A673 (cell line): ENCODE results near the gene PAQR4. TPM values are rescaled to one million over a fixed set of nuclear protein-coding genes. Genes with fewer than 3 reads are reported as not detected.

Experiments used
- BruUV-seq: library from RNA; stranded (reverse); fragments of 400-500 nt; replicated peaks from 2 replicates; lab custom pipeline; 2021; lab: Mats Ljungman, UMichigan
- CTCF ChIA-PET: fragments of 300-600 bp; sonication (Branson Sonifier 250); formaldehyde crosslinking; loops from one replicate; lab custom pipeline; 2022; ENCODE audit warnings: antibody characterized with exemption; lab: Charles Lee
- POLR2A ChIA-PET: fragments of 300-600 bp; sonication (Branson Sonifier 250); formaldehyde crosslinking; loops from one replicate; lab custom pipeline; 2022; ENCODE audit warnings: antibody characterized with exemption; ENCODE audit not compliant: low non-redundant PET; lab: Charles Lee
- DNase-seq: peaks from one replicate; pipeline ENCODE4 v3.0.0-alpha.2; 2015; ENCODE audit warnings: low spot score
- H3K27ac ChIP-seq: fragments of 200-600 bp; sonication (generic); 2 replicates; pipeline ENCODE4 v1.5.1; 2016; ENCODE audit warnings: mixed run types, low read depth, mild to moderate bottlenecking, mixed read lengths, antibody characterized with exemption, low read length; ENCODE audit not compliant: poor library complexity, severe bottlenecking
- H3K27me3 ChIP-seq: fragments of 200-600 bp; sonication (generic); replicated peaks from 2 replicates; pipeline ENCODE4 v1.6.1; 2017; ENCODE audit warnings: mixed run types, low read depth, mild to moderate bottlenecking, mixed read lengths, antibody characterized with exemption, low read length; ENCODE audit not compliant: insufficient read depth, poor library complexity
- H3K36me3 ChIP-seq: fragments of 200-600 bp; sonication (generic); 2 replicates; pipeline ENCODE4 v1.6.1; 2016; ENCODE audit warnings: mixed run types, mild to moderate bottlenecking, mixed read lengths, antibody characterized with exemption, low read length; ENCODE audit not compliant: insufficient read depth, poor library complexity, severe bottlenecking
- H3K4me1 ChIP-seq: fragments of 200-600 bp; sonication (generic); 2 replicates; pipeline ENCODE4 v1.6.1; 2017; ENCODE audit warnings: mixed run types, mild to moderate bottlenecking, mixed read lengths, antibody characterized with exemption, low read length; ENCODE audit not compliant: insufficient read depth, poor library complexity, severe bottlenecking
- H3K4me3 ChIP-seq: fragments of 200-600 bp; sonication (generic); 2 replicates; pipeline ENCODE4 v1.5.1; 2016; ENCODE audit warnings: low read depth, mixed run types, mild to moderate bottlenecking, mixed read lengths, low read length; ENCODE audit not compliant: poor library complexity, severe bottlenecking
- H3K9me3 ChIP-seq: fragments of 200-600 bp; sonication (generic); 2 replicates; pipeline ENCODE4 v1.6.1; 2016; ENCODE audit warnings: mixed run types, low read depth, mild to moderate bottlenecking, mixed read lengths, antibody characterized with exemption, low read length; ENCODE audit not compliant: poor library complexity, severe bottlenecking
- CTCF ChIP-seq: fragments of 300-800, 200-600 bp; sonication (generic); conservative IDR thresholded peaks from 2 replicates; pipeline ENCODE4 v1.5.1; 2017; ENCODE audit warnings: low read depth, mild to moderate bottlenecking, antibody characterized with exemption, low read length, moderate library complexity, mixed read lengths
- EZH2 ChIP-seq: fragments of 200-600 bp; sonication (generic); IDR thresholded peaks from 2 replicates; pipeline ENCODE4 v1.6.1; 2017; ENCODE audit warnings: borderline replicate concordance, low read depth, mild to moderate bottlenecking, mixed read lengths, antibody characterized with exemption, low read length; ENCODE audit not compliant: poor library complexity, severe bottlenecking
- intact Hi-C: fragments of 100-400 bp; cut with micrococcal nuclease; formaldehyde crosslinking; loops from one replicate; pipeline ENCODE4 v1.10.0; 2022; ENCODE audit not compliant: unreplicated experiment
- total RNA-seq: library from RNA; stranded (reverse); gene quantifications from 2 replicates; pipeline ENCODE4 v1.2.3, GENCODE V29; 2021

The PAQR4 gene
- total RNA-seq, 1 experiment from 2014 or later: 46.5 TPM

- intact Hi-C loops: loop anchor here (5.0 kb wide), 1 partner anchor 35 kb away; no protein-coding TSS in a partner anchor
- peak overlapping the region; percentile 52 for H3K4me3 ChIP-seq
- no peaks in the 10 kb centered on the region for H3K9me3 ChIP-seq
- no peaks in the 10 kb centered on the region for H3K27me3 ChIP-seq
- H3K27ac ChIP-seq: no peak overlapping the region
- TF ChIP-seq CTCF (no peak), EZH2 (no peak)
- BruUV-seq: no TSS peak
- H3K4me1 ChIP-seq: peaks cover 21% of the 10 kb centered on the region
- CTCF ChIA-PET: no interaction called here
- POLR2A ChIA-PET: interaction anchor here (0.6 kb wide), 1 partner anchor 36 kb away, joined by 4 read pairs; no protein-coding TSS in a partner anchor
- H3K36me3 ChIP-seq: no peaks in the 10 kb centered on the region
- no peak for DNase-seq
Measured at GRCh38 chr16:2962334-2963073, 6.6 kb upstream of the PAQR4 start.

- H3K27me3 ChIP-seq: no peaks in the 10 kb centered on the region
- no peak for DNase-seq
- ChIA-PET POLR2A (no interaction called here), CTCF (interaction anchor here (0.7 to 1.6 kb wide), 2 partner anchors 17 to 36 kb away, joined by 3 to 7 read pairs; no protein-coding TSS in a partner anchor)
- intact Hi-C loops: loop anchor here (5.0 kb wide), 1 partner anchor 36 kb away; no protein-coding TSS in a partner anchor
- TF ChIP-seq EZH2 (no peak), CTCF (no peak)
- no peaks in the 10 kb centered on the region for H3K36me3 ChIP-seq
- no peaks in the 10 kb centered on the region for H3K9me3 ChIP-seq
- peaks cover 21% of the 10 kb centered on the region for H3K4me1 ChIP-seq
- no peak overlapping the region for H3K27ac ChIP-seq
- H3K4me3 ChIP-seq: peak overlapping the region; percentile 52
- no TSS peak for BruUV-seq
Measured at GRCh38 chr16:2963074-2963722, 6.0 kb upstream of the PAQR4 start.

- Histone ChIP-seq H3K9me3 (no peaks in the 10 kb centered on the region), H3K36me3 (no peaks in the 10 kb centered on the region), H3K27me3 (no peaks in the 10 kb centered on the region), H3K27ac (no peak within 1 kb of the TSS), H3K4me3 (peak within 1 kb of the TSS; percentile 52), H3K4me1 (peaks cover 28% of the 10 kb centered on the region)
- CTCF ChIA-PET: interaction anchor here (0.7 to 1.6 kb wide), 2 partner anchors 18 to 37 kb away, joined by 3 to 7 read pairs; no protein-coding TSS in a partner anchor
- TF ChIP-seq EZH2 (no peak), CTCF (no peak)
- DNase-seq: peak; percentile 83
- no TSS peak for BruUV-seq
- POLR2A ChIA-PET: interaction anchor here (0.5 kb wide), 1 partner anchor 129 kb away, joined by 4 read pairs; no protein-coding TSS in a partner anchor
- intact Hi-C loops: loop anchor here (5.0 kb wide), 1 partner anchor 37 kb away; no protein-coding TSS in a partner anchor
Measured at GRCh38 chr16:2963723-2964474, 5.2 kb upstream of the PAQR4 start, which contains the start of gene KREMEN2. Gene KREMEN2, plus strand, starts transcription at chr16:2964275. Its CDS starts 246 bp downstream, at chr16:2964521.
